SW 1271 (cell line): ENCODE measurements around the gene THSD4.
"Not testable (repeated sequence)": the region's sequence is repeated elsewhere in the genome, so short reads cannot be mapped to it uniquely, and the experiment has no call there.

Experiments
- DNase-seq, 2 experiments: peaks; one replicate each; lab custom pipeline; 2025; lab: John Stamatoyannopoulos, UW

THSD4 gene

DNA sequence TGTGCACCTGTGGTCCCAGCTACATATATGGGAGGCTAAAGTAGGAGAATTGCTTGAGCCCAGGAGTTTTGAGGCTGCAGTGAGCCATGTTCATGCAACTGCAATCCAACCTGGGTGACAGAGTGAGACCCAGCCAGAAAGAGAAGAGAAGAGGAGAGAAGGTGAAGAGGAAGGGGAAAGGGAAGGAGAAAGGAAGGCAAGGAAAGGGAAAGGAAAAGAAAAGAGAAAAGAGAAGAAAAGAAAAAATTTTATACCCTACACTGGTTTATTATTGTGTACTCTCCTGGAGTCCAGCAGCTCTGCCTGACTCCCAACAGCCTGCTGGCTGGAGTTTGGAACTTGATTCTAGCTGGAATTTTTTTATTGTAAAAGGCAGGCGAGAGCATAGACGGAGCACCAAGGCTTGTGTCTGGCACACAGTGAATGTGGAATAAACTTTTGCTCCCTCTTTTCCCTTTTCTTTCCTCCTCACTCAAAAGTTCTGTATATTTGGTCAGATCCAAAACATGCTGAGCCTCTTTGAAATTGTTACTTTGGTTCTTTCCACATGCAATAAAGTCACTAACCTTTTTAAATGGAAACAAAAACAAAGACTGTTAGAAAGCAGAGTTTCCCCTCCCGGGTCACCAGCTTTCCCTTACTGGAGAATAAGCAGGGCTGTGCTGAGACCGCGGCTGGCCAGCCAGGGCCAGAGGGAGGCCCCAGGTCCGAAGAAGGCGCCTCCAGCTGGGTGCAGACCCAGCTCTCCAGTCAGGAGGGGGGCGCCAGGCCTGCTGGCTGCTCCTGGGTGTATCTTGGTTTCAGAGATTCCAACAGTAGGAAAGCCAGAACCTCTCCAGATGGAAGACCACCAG is 9.9 kb downstream of the THSD4 start:
- no peak for DNase-seq

GRCh38 chr15:71125831-71126450 is 10.7 kb downstream of the THSD4 start:
- DNase-seq, result peak in 1 of 2 experiments; percentile 22

DNA sequence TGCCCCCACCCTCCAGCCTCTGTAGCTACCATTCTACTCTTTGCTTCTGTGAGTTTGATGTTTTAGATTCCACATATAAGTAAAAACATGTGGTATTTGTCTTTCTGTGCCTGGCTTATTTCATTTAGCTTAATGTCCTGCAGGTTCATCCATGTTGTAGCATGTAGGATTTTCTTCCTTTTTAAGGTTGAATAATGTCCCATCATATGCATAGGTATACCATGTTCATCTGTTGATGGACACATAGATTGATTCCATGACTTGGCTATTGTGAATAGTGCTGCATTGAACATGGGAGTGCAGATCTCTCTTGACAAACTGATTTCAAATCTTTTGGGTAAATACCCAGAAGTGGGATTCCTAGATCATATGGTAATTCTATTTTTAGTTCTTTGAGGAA is 11.8 kb downstream of the THSD4 start:
- DNase-seq, result no peak

DNA sequence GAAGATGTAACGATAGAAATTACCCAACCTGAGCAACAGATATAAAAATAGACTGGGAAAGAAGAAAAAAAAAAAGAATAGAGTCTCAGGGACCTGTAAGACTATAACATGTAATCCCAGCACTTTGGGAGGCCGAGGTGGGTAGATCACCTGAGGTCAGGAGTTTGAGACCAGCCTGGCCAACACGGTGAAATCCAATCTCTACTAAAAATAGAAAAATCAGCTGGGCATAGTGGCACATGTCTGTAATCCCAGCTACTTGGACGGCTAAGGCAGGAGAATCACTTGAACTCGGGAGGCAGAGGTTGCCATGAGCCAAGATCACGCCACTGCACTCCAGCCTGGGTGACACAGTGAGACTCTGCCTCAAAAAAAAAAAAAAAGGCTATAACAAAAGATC is 12.9 kb downstream of the THSD4 start:
- not testable (repeated sequence) for DNase-seq

GRCh38 chr15:71128939-71129562 is 13.8 kb downstream of the THSD4 start:
- DNase-seq, result no peak

DNA sequence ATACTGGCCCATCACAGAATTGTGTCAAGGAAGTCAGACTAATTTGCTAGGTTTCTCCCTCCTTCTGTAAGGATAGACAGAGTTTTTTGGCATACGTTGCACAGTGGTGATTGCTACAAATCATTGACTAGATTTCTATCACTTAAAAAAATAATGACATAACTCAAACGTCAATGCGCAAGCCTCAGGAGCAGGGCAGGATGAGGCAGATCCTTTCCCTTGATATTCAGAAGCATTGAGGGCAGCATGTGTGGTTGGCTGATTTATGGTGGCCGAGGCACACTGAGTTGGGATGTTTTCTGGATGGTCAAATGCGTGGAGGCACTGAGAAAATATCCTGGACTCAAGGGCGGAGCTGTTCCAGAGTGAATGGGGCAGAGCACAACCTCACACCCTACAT is 14.4 kb downstream of the THSD4 start:
- DNase-seq, result no peak

- DNase-seq, result peak in 1 of 2 experiments; percentile 57
Observed at GRCh38 chr15:71131601-71132362, 16.5 kb downstream of the THSD4 start.

DNA sequence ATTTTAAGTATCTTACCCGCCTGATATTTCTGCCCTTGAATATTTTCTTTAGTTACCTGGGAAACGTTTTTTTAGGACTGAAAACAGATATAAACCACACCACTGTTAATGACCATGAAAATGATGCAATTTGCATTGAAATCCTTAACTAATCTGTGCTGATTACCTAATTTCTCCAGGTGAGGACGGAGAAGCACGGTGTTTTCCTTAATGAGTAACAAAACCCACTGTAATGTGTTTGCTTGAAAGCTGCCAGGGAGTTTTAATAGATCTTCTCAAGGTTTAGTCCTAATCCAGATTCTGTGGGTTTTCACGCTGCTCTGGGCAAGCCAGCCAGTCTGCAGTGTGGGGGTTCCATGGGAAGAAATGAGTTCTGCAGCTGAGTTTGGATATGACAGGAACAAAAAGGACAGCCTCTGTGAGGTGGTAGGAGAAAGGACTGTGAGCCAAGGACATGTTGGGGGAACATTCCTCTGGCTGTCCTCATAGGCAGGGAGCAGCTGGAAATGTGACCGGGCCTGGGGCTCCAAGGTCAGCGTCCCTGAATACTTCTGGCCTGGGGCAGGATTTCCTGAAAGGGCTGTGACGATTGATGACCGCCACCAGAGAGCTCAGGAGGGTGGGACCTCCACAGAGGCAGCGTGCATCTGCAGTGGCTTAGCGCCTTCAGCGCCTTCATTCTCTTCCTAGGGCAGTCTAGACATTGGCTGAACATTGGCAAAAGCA is 18.6 kb downstream of the THSD4 start:
- no peak for DNase-seq

DNA sequence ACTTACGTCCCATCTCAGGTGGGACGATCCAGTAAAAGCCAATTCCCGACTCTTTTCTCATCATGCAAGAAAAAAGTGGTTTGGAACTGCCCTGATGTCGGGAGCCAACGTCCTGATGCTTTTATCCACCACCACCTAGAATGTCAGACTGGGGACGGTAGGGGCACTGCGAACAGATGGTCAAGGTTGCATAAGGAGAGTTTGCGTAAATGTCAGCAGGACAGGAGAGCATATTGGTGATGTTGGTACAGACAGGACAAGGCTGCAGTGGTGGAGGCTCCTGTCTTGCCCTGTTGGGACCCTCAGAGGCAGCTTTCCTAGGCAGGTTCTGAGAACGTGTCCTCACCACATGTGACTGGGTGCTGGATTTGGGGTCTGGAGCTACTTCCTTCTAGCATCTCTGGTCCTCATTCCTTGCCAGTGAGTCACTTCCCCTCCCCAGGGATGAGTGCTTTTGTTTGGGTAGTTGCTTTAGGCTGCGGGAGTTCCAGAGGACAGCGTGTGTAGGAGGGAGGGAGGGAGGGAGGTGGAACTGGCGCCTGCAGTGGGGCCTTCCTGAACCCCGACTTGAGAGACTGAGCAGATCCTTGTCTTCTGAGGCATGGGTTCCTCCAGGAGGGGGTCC is 21.0 kb downstream of the THSD4 start:
- DNase-seq, result peak; percentile 66 to 93

- peak in 1 of 2 experiments; percentile 52 for DNase-seq
Observed at GRCh38 chr15:71136793-71137518, 21.7 kb downstream of the THSD4 start.

- no peak for DNase-seq
Observed at GRCh38 chr15:71138473-71138872, 23.2 kb downstream of the THSD4 start.

- DNase-seq, result no peak
Observed at GRCh38 chr15:71139241-71139640, 24.0 kb downstream of the THSD4 start.

GRCh38 chr15:71141572-71141971 is 26.3 kb downstream of the THSD4 start:
- DNase-seq, result no peak

DNA sequence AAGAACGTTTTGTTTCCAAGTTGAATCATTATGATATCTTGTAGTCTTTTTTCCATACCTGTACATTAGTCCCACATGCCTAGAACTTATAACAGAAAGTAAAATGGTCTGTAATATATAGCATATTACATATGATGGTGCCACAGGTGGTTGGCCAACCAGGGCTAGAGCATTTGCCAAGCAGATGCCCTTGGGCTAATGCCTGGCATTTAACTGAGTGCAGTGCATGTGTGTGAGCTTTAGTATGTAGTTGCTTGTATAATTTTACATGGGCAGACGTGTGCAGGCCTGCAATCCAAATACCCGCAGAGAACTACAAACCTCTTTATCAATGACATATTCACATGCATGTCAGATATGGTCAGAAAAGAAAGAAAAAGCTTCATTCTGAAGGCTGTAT is 27.5 kb downstream of the THSD4 start:
- no peak for DNase-seq

DNA sequence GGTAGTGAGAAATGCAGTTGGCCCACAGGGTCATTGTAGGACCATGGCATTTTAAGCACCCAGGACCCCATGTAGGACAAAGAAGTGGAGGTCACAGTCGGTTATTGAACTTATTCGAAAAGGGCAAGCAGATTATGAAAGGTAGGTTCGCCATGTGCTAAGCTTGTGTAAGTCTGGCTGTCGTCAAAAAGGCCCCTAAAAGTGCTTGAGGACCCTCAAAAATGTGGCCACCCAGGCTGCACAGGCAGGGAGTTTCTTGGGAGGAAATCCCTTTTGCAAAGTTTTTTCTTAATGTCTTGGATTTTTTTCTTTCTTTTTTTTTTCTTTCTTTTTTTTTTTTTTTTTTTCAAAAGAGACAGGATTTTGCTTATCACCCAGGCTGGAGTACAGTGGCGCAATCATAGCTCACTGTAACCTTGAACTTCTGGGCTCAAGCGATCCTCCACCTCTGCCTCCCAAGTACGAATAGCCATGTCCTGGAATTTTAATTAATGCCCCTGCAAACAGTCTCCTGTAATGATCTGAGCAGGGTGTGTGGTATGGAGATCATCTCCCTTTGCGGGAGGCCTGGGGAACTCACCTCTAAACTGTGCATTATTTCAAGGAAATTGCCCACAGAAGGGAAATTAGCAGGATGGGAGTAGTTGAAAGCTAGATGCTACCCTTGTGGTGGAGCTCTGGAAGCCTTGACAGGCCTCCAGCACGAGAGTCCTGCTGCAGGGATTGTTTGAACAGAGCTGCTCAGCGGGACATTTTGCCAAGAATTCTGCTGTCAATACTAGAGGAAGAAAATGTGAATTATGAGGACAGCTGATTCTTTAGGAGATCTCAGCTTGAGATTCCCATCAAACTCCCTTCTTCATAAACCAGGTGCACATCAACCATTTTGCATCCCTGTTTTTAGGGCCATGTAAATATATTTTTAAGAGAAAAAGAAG is 28.4 kb downstream of the THSD4 start:
- DNase-seq, result no peak

DNA sequence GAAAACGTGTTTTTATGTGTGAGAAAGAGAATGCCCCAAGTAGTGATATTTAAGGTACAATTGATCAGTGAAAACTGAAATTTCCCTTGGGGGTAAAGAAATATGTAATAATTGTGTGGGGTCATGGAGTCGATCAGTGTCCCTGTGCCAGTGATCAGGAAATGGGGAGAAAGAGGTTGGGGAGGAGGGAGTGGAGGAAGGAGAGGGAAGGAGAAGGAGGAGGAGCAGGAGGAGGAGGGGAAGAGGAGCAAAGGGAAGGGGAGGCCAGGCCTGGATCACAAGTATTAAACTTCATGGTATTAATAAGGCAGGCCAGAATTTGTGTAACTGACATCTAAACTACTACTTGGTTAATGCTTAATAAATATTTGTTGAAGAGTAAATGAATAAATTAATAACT is 30.4 kb downstream of the THSD4 start:
- no peak for DNase-seq

DNA sequence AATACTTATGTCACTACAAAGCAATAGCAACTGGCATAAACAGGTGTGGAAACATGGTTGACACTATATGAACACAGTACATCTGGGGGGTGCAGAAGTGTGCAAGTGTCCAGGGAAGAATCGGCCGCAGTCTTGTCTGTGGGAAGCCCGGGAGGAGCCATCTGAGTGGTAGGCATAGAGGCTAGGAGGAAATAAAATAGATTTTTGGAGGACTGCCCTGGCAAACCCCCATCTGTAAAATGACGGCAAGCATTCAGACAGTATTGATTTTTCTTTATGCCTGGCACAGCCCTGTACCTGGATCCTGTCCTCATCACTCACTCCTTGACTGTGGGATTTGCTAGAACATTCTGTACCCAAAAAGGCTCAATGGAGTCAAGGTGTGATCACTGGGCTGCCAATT is 31.3 kb downstream of the THSD4 start:
- no peak for DNase-seq

GRCh38 chr15:71148048-71148447 is 32.8 kb downstream of the THSD4 start:
- no peak for DNase-seq
